ENCODE measurements around the gene ANAPC15.

ANAPC15 gene

DNA sequence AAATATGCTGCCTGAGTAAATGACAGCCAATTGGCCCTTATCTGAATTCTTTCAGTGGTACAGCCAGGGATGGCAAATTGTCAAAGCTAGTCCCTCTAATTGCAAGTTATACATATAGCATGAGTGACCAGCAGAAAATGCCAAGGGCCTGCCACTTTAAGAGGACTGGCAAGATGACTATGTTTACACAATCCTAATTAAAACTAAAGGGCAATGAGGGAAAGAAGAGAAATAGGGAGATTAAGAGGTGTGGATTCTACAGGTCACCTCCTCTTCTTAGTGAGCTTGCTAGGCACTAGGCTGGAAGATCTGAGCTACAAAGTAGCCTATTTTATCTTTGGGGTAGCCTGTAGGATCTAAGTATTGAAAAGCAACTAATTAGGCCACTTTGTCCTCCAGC, 45.6 kb downstream of the ANAPC15 start:
- no peaks in the 10 kb centered on the region for H3K9me2 ChIP-seq (replicated peaks; ENCODE audit: control insufficient read depth, low read length)
- H3K4me1 ChIP-seq (ENCODE audit: control insufficient read depth, low read length): peaks cover 38% of the 10 kb centered on the region
- H4K20me1 ChIP-seq (ENCODE audit: control insufficient read depth, insufficient read depth, low read depth, low read length): peaks cover 5% of the 10 kb centered on the region; the same call in 1 of the 2 replicates
- H3K79me2 ChIP-seq (ENCODE audit: control insufficient read depth, low read length): peaks cover 65% of the 10 kb centered on the region
- no peak overlapping the region for H3K27ac ChIP-seq (ENCODE audit: low read depth, low read length)
- no peaks in the 10 kb centered on the region for H3K27me3 ChIP-seq (ENCODE audit: control insufficient read depth, low read length)
- no peak overlapping the region for H3K4me3 ChIP-seq (ENCODE audit: low read length)
- peaks cover 50% of the 10 kb centered on the region for H3K36me3 ChIP-seq (ENCODE audit: control insufficient read depth, low read length)
- H3K9me3 ChIP-seq (ENCODE audit: control insufficient read depth, insufficient read depth, low read length): no peaks in the 10 kb centered on the region
- H3F3A ChIP-seq (ENCODE audit: control insufficient read depth, insufficient read depth): peaks cover 3% of the 10 kb centered on the region; the same call in 1 of the 2 replicates
- no peak for TF ChIP-seq EZH2phosphoT487 (IDR thresholded peaks at IDR 0.05; ENCODE audit: borderline replicate concordance, low read length)
- TF ChIP-seq, protein P1, sequence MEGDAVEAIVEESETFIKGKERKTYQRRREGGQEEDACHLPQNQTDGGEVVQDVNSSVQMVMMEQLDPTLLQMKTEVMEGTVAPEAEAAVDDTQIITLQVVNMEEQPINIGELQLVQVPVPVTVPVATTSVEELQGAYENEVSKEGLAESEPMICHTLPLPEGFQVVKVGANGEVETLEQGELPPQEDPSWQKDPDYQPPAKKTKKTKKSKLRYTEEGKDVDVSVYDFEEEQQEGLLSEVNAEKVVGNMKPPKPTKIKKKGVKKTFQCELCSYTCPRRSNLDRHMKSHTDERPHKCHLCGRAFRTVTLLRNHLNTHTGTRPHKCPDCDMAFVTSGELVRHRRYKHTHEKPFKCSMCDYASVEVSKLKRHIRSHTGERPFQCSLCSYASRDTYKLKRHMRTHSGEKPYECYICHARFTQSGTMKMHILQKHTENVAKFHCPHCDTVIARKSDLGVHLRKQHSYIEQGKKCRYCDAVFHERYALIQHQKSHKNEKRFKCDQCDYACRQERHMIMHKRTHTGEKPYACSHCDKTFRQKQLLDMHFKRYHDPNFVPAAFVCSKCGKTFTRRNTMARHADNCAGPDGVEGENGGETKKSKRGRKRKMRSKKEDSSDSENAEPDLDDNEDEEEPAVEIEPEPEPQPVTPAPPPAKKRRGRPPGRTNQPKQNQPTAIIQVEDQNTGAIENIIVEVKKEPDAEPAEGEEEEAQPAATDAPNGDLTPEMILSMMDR (IDR thresholded peaks at IDR 0.05; ENCODE audit: low read depth, low read length, poor library complexity, severe bottlenecking): no peak
- no peak overlapping the region for H3K4me2 ChIP-seq (ENCODE audit: low read length)

DNA sequence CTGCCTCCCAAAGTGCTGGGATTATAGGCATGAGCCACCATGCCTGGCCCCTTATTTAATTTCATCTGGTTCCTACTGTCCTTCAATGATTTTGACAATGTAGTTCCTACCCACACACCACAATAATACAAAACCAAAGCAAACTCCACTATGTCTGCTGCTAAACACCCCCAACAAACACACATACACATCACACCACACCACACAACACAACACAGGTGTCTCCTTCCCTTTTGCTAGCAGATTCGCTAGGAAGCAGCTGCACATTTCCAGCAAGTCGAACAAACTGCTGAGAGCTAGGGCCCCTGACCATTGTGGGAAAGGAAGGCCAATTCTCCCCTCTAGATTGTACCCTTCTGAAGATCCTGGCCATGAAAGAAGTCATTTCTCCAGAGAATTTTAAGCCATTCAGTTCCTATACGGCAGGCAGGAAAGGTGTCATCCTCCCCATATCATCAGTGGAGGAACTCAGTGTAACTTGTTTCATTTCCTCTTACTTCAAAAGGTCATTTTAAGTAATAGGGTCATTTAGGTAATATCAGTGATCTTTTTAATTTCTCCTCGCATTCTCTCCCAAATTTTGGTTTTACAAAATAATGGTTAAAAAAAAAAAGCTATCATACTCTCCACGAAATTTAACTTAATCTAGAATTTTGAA, 50.6 kb downstream of the ANAPC15 start:
- Histone ChIP-seq H3K27ac (ENCODE audit: low read depth, low read length) (no peak overlapping the region; the same call in 1 of the 2 replicates), H3K4me1 (ENCODE audit: control insufficient read depth, low read length) (peaks cover 14% of the 10 kb centered on the region), H3K79me2 (ENCODE audit: control insufficient read depth, low read length) (peaks cover 49% of the 10 kb centered on the region), H3K4me2 (ENCODE audit: low read length) (peak overlapping the region; percentile 35), H3K27me3 (ENCODE audit: control insufficient read depth, low read length) (no peaks in the 10 kb centered on the region), H3K4me3 (ENCODE audit: low read length) (no peak overlapping the region), H3K9me3 (ENCODE audit: control insufficient read depth, insufficient read depth, low read length) (no peaks in the 10 kb centered on the region), H3F3A (ENCODE audit: control insufficient read depth, insufficient read depth) (peaks cover 3% of the 10 kb centered on the region; the same call in 1 of the 2 replicates), H3K9me2 (replicated peaks; ENCODE audit: control insufficient read depth, low read length) (no peaks in the 10 kb centered on the region), H4K20me1 (ENCODE audit: control insufficient read depth, insufficient read depth, low read depth, low read length) (no peaks in the 10 kb centered on the region), H3K36me3 (ENCODE audit: control insufficient read depth, low read length) (peaks cover 37% of the 10 kb centered on the region)
- TF ChIP-seq, protein P1 (IDR thresholded peaks at IDR 0.05; ENCODE audit: low read depth, low read length, poor library complexity, severe bottlenecking): no peak
- no peak for TF ChIP-seq EZH2phosphoT487 (IDR thresholded peaks at IDR 0.05; ENCODE audit: borderline replicate concordance, low read length)

Data from DOHH2 (cell line).